ENCODE data around the gene AVEN.
"Not testable (repeated sequence)": the region's sequence is repeated elsewhere in the genome, so short reads cannot be mapped to it uniquely, and the experiment has no call there.

The AVEN gene

DNA sequence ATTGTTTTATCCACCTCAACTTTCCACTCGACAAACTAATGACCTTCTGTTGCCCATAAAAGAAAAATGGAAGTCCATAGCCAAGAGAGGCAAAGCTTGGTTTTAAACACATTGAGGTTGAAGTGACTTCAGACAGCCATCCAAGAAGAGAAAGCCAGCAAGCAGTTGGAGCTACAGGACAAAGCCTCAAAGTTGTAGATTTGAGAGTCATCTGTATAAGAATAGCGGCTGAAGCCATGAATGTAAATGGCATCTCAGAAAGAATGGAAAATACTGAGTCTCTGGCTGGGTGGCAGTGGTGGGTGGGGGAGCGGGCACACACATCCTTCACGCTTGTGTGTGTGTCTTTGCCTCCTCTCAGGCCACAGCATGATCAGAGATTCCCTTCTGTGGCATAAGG lies 194.8 kb downstream of the AVEN start:
- no peak for DNase-seq

- no peak for DNase-seq
Observed at GRCh38 chr15:33840615-33841014, 198.4 kb downstream of the AVEN start.

DNA sequence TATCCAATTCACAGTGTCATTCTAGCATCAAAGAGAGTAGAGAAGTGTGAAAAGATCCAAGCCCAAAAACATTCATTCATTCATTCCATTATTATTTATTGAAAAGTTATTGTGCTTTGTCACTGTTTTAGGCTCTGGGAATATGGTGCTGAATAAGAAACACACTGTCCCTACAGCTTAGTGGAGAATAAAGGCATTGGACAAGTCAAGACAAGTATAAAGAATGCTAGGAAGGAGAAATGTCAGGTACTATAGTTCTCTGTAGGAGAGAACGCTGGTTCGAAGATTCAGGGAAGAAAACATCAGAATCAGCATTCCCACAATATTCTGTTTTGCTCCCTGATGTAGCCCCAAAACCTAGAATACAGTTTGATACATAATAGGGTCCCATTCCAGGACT lies 199.5 kb downstream of the AVEN start:
- no peak for DNase-seq

DNA sequence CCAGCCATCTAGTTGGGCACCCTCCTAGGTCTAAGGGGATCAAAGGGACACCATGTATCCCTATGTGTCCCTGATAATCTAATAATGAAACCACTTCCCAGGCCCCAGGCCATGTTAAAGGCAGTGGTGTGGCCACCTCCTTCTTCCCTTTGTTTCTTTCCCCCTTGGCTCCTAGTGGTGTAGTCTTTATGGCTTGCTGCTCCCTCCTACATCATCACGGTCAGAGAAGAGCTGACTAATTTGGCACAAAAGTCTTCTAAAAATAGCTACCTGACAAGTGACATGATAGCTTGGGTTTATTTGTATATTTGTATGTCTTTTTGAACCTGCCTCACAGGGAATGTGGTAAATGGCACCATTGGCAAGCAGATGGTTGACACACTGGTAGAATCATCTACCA lies 201.7 kb downstream of the AVEN start:
- no peak for DNase-seq

- DNase-seq = no peak
Observed at GRCh38 chr15:33834892-33835743, 203.9 kb downstream of the AVEN start.

GRCh38 chr15:33831646-33832045 lies 207.4 kb downstream of the AVEN start:
- no peak for DNase-seq

- DNase-seq = no peak
Observed at GRCh38 chr15:33830351-33830750, 208.7 kb downstream of the AVEN start.

DNA sequence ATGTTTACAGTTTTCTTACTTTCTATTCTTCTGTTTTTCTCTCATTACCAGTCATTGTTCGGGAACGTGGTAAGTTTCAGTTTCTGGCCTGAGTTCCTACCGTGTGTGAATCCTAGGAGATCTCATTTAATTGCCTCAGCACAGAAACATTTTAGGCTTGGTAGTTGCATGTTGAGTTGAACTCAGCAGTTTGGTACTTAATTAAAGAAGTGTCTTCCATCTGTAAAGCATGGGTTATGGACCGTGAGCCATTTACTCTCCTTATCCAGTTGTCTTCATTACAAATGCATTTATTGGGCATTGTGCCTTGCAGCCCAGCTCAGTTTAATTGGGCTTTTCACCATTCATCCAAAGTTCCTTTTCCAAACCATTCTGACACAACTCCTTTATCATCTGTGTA lies 212.8 kb downstream of the AVEN start:
- no peak for DNase-seq

- no peak for DNase-seq
Observed at GRCh38 chr15:33825453-33825852, 213.6 kb downstream of the AVEN start.

DNA sequence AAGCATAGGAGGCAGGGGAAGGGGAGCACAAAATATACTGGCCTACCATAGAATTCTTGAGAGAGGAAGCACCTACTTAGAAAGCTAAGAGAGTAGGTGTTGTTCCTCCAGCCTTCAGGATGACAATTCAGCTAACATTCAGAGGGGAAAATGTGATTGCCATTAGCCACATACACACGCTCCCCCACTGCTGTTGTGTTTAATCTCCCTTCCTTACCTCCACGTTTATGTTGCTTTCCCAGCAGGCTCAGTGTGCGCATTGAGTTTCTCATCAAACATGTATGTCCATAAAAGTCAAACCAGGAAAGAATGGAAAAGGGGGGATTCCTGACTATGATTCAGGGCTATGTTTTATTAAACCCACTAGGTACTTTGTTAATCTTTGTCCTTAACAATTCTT lies 215.9 kb downstream of the AVEN start:
- no peak for DNase-seq

DNA sequence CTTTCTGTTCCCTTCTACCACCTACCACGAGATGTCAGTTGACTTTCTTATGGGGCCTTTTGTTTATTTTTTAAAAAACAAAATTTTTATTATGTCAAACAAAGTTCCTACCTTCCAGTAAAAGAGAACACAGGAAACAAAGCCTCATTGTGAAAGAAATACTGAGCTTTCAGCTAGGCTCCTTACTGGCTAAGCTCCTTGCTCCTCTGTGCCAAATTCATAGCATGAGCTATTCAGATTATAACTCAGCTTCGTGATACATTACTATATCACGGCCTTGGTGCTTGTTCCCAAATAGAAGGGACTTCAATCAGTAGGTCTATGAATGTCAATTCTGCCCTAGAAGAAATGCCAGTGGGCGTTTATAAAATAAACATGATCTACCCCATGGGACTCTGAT lies 216.5 kb downstream of the AVEN start:
- no peak for DNase-seq

- DNase-seq = not testable (repeated sequence)
Observed at GRCh38 chr15:33819499-33819898, 219.5 kb downstream of the AVEN start.
